GM23248 (cell line): ENCODE data around the gene TMEM39A.

Source experiments
- EZH2 ChIP-seq: fragments of 200-600 bp; sonication (generic); IDR thresholded peaks from 2 replicates; pipeline ENCODE4 v1.6.1; 2018; ENCODE audit warnings: antibody characterized with exemption, mild to moderate bottlenecking; ENCODE audit not compliant: insufficient read depth, poor library complexity, severe bottlenecking
- EZH2phosphoT487 ChIP-seq: fragments of 200-600 bp; sonication (generic); IDR thresholded peaks from 2 replicates; pipeline ENCODE4 v1.6.1; 2018; ENCODE audit warnings: antibody characterized with exemption, moderate library complexity, mild to moderate bottlenecking, low read depth; ENCODE audit not compliant: insufficient read depth

GRCh38 chr3:119492810-119493209 lies 29.4 kb upstream of the TMEM39A start:
- TF ChIP-seq EZH2phosphoT487, result no peak
- TF ChIP-seq EZH2, result no peak
